AG08395 (cell line): Measurements from ENCODE around the gene FNDC3B.

Experiments used
- DNase-seq: peaks from one replicate; pipeline ENCODE4 v3.0.0; 2012; ENCODE audit warnings: mixed read lengths, low spot score

Gene FNDC3B

DNA sequence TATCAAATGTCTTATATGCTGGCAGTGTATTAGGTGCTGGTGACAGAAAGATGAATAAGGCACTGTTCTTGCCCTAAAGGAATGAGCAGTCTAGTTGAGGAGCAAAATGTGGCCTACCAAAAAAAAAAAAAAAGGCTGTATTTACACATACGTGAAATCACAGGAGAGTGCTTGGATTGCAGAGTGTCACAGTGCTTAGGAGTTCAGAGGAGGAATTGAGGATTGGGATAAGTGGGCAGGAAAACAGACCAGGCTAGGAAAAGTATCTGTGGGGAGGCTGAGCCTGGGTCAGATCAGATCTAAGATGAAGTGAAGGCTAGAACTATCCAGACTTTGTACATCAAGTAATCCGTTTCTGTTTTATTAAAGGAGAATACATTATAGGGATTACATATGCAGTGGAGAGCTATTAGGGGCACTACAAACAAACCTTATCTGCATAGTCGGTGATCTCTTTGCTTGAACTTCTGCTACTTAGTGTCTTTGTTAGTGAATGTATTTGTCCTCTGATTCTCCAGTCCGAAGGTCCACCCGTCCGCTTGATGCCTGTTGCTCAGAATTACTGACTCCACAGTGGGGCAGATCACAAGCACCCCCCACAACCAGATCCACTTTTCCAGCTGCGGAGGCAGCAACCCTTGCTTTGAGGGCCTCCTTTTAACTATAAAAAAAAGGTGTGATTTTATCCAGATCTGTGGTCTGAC lies 80.0 kb downstream of the FNDC3B start:
- no peak for DNase-seq

DNA sequence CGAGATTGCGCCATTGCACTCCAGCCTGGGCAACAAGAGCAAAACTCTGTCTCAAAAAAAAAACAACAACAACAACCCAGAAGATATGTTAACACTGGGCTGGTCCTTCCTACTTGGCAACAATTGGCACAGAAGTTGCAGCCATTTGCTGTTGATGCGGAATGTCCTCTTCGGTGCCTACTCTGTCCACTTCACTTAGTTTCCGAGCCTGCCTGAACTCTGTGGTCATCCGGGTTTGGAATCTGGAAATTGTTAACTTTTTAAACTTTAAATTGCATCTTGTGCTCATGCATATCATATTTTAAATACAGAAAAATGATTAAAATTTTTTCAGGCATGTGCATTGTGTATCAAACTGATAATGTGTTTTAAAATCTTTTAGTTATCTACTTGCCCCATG lies 81.5 kb downstream of the FNDC3B start:
- DNase-seq: no peak

DNA sequence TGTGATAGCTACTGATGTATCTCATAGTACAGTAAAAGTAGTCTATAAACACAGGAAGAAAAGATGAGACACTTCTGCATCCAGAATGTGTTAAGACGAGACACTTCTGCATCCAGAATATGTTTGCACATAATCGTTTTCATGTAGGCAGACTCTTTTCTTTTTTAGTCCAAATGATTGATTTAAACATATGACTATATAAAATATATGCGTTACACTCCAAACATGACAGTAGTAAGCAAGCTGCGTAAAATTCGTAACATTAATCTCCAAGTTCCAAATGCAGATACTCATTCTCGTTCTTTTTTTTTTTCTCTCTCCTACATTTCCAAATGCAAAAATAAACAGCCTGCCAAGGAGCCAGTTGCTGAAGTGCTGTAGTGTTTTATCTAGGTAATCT lies 82.6 kb downstream of the FNDC3B start:
- no peak for DNase-seq

DNA sequence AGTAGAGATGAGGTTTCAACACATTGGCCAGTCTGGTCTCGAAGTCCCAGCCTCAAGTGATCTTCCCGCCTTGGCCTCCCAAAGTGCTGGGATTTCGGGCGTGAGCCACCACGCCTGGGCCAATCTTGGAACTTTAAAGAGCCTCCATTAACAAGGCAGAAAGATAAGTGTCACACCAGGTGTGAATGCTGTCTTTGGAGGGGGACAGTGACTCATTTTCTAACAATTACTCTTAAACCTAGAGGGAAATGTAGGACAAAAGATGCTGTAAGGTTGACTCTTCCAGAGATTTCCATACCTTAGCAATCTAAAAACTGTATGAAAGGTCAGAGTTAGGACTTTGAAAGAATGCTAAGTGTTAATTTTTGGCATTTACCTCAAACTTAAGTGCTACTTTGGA lies 84.9 kb downstream of the FNDC3B start:
- DNase-seq: no peak

- no peak for DNase-seq
These were observed 85.7 kb downstream of the FNDC3B start for GRCh38 chr3:172125053-172125452.

GRCh38 chr3:172125963-172126457 lies 86.6 kb downstream of the FNDC3B start:
- peak; percentile 75 for DNase-seq

- DNase-seq: no peak
These were observed 87.4 kb downstream of the FNDC3B start for GRCh38 chr3:172126741-172127140.

GRCh38 chr3:172127141-172127540 lies 87.8 kb downstream of the FNDC3B start:
- no peak for DNase-seq

GRCh38 chr3:172127929-172128580 lies 88.7 kb downstream of the FNDC3B start:
- DNase-seq: no peak

DNA sequence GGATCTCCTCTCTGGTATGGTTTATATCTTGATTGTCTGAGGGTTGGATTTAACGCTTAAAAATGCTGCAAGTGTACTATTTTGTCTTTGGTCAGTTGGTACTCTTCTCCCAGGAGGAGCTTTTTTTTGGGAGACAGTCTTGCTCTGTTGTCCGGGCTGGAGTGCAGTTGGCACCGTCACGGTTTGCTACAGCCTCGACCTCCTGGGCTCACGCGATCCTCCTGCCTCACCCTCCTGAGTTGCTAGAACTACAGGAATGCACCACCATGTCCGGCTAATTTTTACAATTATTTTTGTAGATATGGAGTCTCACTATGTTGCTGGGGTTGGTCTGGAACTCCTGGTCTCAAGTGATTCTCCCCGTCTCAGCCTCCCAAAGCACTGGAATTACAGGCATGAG lies 89.5 kb downstream of the FNDC3B start:
- DNase-seq: no peak

GRCh38 chr3:172129498-172129849 lies 90.1 kb downstream of the FNDC3B start:
- no peak for DNase-seq

- peak; percentile 93 for DNase-seq
These were observed 90.7 kb downstream of the FNDC3B start for GRCh38 chr3:172129850-172130716.

DNA sequence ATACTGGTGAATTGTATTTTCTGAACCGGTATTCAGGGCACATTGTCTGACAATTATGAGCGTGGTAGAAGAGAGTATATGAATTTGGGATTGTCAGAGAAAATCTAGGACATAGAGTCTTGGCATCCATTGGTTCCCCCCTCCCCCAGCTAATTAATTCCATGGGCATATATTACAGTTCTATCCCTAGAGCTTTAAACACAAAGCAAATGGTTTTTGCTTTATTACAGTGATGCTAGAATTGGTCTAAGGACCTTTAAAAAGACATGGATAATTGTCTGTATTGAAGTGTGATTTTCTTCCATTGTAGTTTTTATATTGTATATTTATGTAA lies 91.3 kb downstream of the FNDC3B start:
- no peak for DNase-seq

GRCh38 chr3:172131746-172132145 lies 92.4 kb downstream of the FNDC3B start:
- no peak for DNase-seq

DNA sequence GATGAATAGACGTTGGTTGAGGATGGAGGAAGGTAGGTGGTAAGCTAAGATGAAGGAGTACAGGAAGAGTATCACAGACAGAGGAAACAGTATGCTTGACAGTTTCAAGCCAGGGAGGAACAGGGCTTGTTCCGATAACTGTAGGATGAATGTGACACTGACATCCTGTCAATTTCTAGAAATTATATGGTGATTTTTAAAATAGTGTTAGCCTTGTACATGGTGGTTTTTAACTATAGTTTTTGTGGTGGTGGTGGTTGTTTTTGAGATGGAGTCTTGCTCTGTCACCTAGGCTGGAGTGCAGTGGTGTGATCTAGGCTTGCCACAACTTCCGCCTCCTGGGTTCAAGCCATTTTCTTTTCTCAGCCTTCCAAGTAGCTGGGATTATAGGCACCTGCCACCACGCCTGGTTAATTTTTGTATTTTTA lies 92.8 kb downstream of the FNDC3B start:
- no peak for DNase-seq

GRCh38 chr3:172132721-172133311 lies 93.4 kb downstream of the FNDC3B start:
- DNase-seq: no peak

DNA sequence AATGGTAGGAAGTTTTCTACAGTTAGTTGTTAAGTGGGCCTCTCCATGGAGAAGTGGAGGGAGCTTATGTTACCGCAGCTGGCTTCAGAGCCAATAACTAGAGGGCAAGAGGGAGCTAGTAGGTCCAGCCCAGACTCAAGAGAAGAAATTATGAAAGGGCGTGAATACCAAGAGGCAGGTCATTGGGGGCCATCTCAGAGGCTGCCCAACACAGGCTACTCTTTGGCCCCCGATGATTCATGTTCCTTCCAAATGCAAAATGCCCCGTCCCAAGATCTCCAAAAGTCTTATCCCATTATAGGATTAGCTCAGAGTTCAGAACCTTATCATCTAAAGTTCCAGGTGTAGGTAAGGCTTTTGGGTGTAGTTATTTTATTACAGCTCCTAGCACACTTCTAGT lies 94.5 kb downstream of the FNDC3B start:
- no peak for DNase-seq

DNA sequence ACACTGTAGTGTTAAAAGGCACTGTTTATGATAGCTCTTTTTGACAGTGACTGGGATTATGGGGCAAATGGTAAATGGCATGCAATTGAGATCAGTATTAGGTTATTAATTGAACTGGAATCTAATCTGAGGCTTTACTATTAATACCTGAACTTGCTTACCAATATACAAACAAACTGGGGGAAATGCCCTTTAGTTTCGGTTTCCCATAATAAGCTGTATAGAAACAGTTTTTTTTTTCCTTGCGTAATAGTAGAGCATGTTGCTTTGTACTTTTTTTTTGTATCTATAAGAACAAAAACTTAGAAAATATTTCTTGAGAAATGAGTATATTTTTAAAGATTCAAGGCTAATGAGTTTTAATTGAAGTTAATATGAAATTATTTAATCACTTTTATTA lies 95.0 kb downstream of the FNDC3B start:
- no peak for DNase-seq

GRCh38 chr3:172135185-172135584 lies 95.8 kb downstream of the FNDC3B start:
- DNase-seq: no peak

DNA sequence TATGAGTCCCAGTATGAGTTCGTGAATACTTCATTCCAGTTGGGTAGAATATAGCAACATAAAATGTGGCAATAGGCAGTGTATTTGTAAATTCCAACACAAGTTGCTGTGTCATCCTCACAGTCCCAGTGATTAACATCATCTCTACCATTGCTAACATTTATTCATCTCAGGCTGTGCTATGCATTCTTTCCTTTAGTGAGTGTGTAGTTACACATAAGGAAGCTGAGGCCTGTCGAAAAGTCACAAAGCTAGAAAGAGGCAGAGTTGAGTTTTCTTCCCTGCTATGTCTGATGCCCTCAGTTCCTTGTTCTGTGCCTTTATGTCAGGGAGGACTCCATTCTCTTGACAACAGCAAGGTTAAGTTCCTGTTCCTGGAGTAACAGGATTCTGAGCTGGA lies 96.4 kb downstream of the FNDC3B start:
- DNase-seq: peak; percentile 59

- DNase-seq: no peak
These were observed 97.0 kb downstream of the FNDC3B start for GRCh38 chr3:172136330-172136729.
